Osteocyte (in vitro differentiated cells): ENCODE measurements around the gene TMEM165. TPM values are rescaled to one million over a fixed set of nuclear protein-coding genes. Genes with fewer than 3 reads are reported as not detected.

Experiments used
- DNase-seq: peaks from one replicate; pipeline ENCODE4 v3.0.0; 2021; ENCODE audit warnings: mixed read lengths; ENCODE audit not compliant: unreplicated experiment; ENCODE audit errors: extremely low spot score
- H3K27ac Mint-ChIP-seq: one replicate; pipeline ENCODE4 v1.8.0; 2021; ENCODE audit warnings: mild to moderate bottlenecking, mixed read lengths; ENCODE audit not compliant: unreplicated experiment
- H3K27me3 Mint-ChIP-seq: one replicate; pipeline ENCODE4 v1.8.0; 2021; ENCODE audit warnings: mixed read lengths; ENCODE audit not compliant: unreplicated experiment
- H3K36me3 Mint-ChIP-seq: one replicate; pipeline ENCODE4 v1.8.0; 2021; ENCODE audit warnings: mixed read lengths; ENCODE audit not compliant: unreplicated experiment
- H3K4me1 Mint-ChIP-seq: one replicate; pipeline ENCODE4 v1.8.0; 2021; ENCODE audit warnings: mixed read lengths; ENCODE audit not compliant: unreplicated experiment
- H3K4me3 Mint-ChIP-seq: one replicate; pipeline ENCODE4 v1.8.0; 2021; ENCODE audit warnings: mild to moderate bottlenecking, moderate library complexity, mixed read lengths; ENCODE audit not compliant: unreplicated experiment
- H3K9me3 Mint-ChIP-seq: one replicate; pipeline ENCODE4 v1.8.0; 2021; ENCODE audit warnings: mixed read lengths; ENCODE audit not compliant: unreplicated experiment
- CTCF ChIP-seq: fragments of 200-600 bp; sonication (generic); IDR thresholded peaks from 2 replicates; pipeline ENCODE4 v1.5.0; 2021; ENCODE audit warnings: antibody characterized with exemption, mild to moderate bottlenecking, moderate library complexity
- total RNA-seq: library from RNA; stranded (reverse); gene quantifications from 2 replicates; pipeline ENCODE4 v1.2.1, GENCODE V29; 2021

The TMEM165 gene
- total RNA-seq, 1 donor from 2014 or later, result 102 TPM

GRCh38 chr4:55406545-55406944, 10.8 kb downstream of the TMEM165 start:
- Mint-ChIP-seq H3K27ac (no peak overlapping the region), H3K4me3 (no peak overlapping the region), H3K27me3 (no peaks in the 10 kb centered on the region), H3K36me3 (peaks cover 28% of the 10 kb centered on the region), H3K9me3 (no peaks in the 10 kb centered on the region), H3K4me1 (peaks cover 34% of the 10 kb centered on the region)
- no peak for DNase-seq
- no peak for TF ChIP-seq CTCF

GRCh38 chr4:55407119-55407518, 11.4 kb downstream of the TMEM165 start:
- Mint-ChIP-seq H3K9me3 (no peaks in the 10 kb centered on the region), H3K4me1 (peaks cover 36% of the 10 kb centered on the region), H3K27me3 (no peaks in the 10 kb centered on the region), H3K36me3 (peaks cover 30% of the 10 kb centered on the region), H3K27ac (no peak overlapping the region), H3K4me3 (no peak overlapping the region)
- no peak for DNase-seq
- TF ChIP-seq CTCF, result no peak

- Mint-ChIP-seq H3K4me3 (no peak overlapping the region), H3K9me3 (no peaks in the 10 kb centered on the region)
Measured at GRCh38 chr4:55407764-55408163, 12.0 kb downstream of the TMEM165 start.

GRCh38 chr4:55409468-55410171, 13.9 kb downstream of the TMEM165 start:
- H3K36me3 Mint-ChIP-seq, result peaks cover 22% of the 10 kb centered on the region
- peak overlapping the region; percentile 50 for H3K4me3 Mint-ChIP-seq
- peak overlapping the region; percentile 85 for H3K27ac Mint-ChIP-seq
- DNase-seq, result no peak
- no peaks in the 10 kb centered on the region for H3K27me3 Mint-ChIP-seq
- H3K4me1 Mint-ChIP-seq, result peaks cover 30% of the 10 kb centered on the region
- peak; percentile 54 for TF ChIP-seq CTCF
- no peaks in the 10 kb centered on the region for H3K9me3 Mint-ChIP-seq

More at GRCh38 chr4:55407764-55408163, 12.0 kb downstream of the TMEM165 start:
- Mint-ChIP-seq H3K4me1 (peaks cover 36% of the 10 kb centered on the region), H3K27me3 (no peaks in the 10 kb centered on the region), H3K27ac (no peak overlapping the region), H3K36me3 (peaks cover 30% of the 10 kb centered on the region)
- TF ChIP-seq CTCF, result no peak
- no peak for DNase-seq

- H3K27me3 Mint-ChIP-seq, result no peaks in the 10 kb centered on the region
- peaks cover 28% of the 10 kb centered on the region for H3K4me1 Mint-ChIP-seq
- H3K27ac Mint-ChIP-seq, result peak overlapping the region; percentile 85
- no peak for TF ChIP-seq CTCF
- peaks cover 15% of the 10 kb centered on the region for H3K36me3 Mint-ChIP-seq
- no peak for DNase-seq
- no peak overlapping the region for H3K4me3 Mint-ChIP-seq
- no peaks in the 10 kb centered on the region for H3K9me3 Mint-ChIP-seq
Measured at GRCh38 chr4:55410431-55410830, 14.7 kb downstream of the TMEM165 start.
